Upper lobe of right lung (tissue), 1 donor: ENCODE measurements around the gene RANBP17. TPM values are rescaled to one million over a fixed set of nuclear protein-coding genes. Genes with fewer than 3 reads are reported as not detected.

ENCODE experiments used
- ATAC-seq: fragments of 200-7000 bp; cut with Tn5 transposase; one replicate; pipeline ENCODE4 v1.9.1; 2020; ENCODE audit warnings: mild to moderate bottlenecking, moderate library complexity
- DNase-seq: peaks from one replicate; pipeline ENCODE4 v3.0.0-alpha.2; 2020
- H3K27ac ChIP-seq: fragments of 200-600 bp; one replicate; pipeline ENCODE4 v1.8.0; 2022
- H3K27me3 ChIP-seq: fragments of 200-600 bp; one replicate; pipeline ENCODE4 v1.8.0; 2022; ENCODE audit warnings: mild to moderate bottlenecking
- H3K36me3 ChIP-seq: fragments of 200-600 bp; one replicate; pipeline ENCODE4 v1.8.0; 2022
- H3K4me1 ChIP-seq: fragments of 200-600 bp; one replicate; pipeline ENCODE4 v1.8.0; 2022
- H3K4me3 ChIP-seq: fragments of 200-600 bp; one replicate; pipeline ENCODE4 v1.8.0; 2022; ENCODE audit warnings: mild to moderate bottlenecking
- H3K9me3 ChIP-seq: fragments of 200-600 bp; one replicate; pipeline ENCODE4 v1.8.0; 2022
- intact Hi-C: fragments of 100-400 bp; cut with DNase I; formaldehyde crosslinking; loops from one replicate; pipeline ENCODE4 v1.11.0; 2022
- total RNA-seq: library from RNA; stranded (reverse); fragmentation: NEBNext Ultra II Directional; extraction: Animal tissue kit (Norgen Biotek cat#: 25700); gene quantifications from one replicate; pipeline ENCODE4 v1.2.1, GENCODE V29; 2021
- TF ChIP-seq, protein P1 (sequence below): fragments of 200-600 bp; IDR thresholded peaks from one replicate; pipeline ENCODE4 v1.8.0; 2022; ENCODE audit warnings: antibody characterized with exemption
- donor health status: DM: no; HTN: yes; CAD: no; lungs with severe emphysema.

Gene RANBP17
- total RNA-seq, 1 donor from 2014 or later: 17.8 TPM

- Histone ChIP-seq H3K9me3 (no peaks in the 10 kb centered on the region), H3K4me1 (no peaks in the 10 kb centered on the region), H3K27me3 (no peaks in the 10 kb centered on the region), H3K27ac (no peak overlapping the region), H3K4me3 (no peak overlapping the region), H3K36me3 (no peaks in the 10 kb centered on the region)
- TF ChIP-seq, protein P1, sequence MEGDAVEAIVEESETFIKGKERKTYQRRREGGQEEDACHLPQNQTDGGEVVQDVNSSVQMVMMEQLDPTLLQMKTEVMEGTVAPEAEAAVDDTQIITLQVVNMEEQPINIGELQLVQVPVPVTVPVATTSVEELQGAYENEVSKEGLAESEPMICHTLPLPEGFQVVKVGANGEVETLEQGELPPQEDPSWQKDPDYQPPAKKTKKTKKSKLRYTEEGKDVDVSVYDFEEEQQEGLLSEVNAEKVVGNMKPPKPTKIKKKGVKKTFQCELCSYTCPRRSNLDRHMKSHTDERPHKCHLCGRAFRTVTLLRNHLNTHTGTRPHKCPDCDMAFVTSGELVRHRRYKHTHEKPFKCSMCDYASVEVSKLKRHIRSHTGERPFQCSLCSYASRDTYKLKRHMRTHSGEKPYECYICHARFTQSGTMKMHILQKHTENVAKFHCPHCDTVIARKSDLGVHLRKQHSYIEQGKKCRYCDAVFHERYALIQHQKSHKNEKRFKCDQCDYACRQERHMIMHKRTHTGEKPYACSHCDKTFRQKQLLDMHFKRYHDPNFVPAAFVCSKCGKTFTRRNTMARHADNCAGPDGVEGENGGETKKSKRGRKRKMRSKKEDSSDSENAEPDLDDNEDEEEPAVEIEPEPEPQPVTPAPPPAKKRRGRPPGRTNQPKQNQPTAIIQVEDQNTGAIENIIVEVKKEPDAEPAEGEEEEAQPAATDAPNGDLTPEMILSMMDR: no peak
- intact Hi-C loops: no loop called here
- no peak for DNase-seq
- no peak for ATAC-seq
Observed at GRCh38 chr5:171093598-171093997, 231.8 kb downstream of the RANBP17 start.

DNA sequence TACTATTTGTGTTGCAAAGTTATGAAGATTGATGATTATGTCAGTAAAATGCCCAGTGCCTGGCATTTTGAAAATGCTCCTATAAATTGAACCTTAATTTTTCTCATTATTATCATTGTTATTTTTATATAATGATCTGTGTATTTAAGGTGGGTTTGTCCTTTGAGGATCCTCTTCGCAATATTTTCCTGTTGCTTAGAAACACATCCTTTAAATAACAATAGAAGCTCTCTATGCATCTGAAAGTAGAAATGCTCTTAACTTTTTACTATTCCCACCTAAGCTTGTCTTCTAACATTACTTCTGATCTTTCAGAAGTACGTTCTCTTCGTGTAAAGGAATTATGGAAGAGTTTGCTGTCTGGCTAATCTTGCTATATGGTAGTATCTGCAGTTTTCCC lies 232.5 kb downstream of the RANBP17 start:
- DNase-seq (no peak), ATAC-seq (no peak)
- Histone ChIP-seq H3K9me3 (no peaks in the 10 kb centered on the region), H3K4me3 (no peak overlapping the region), H3K27me3 (no peaks in the 10 kb centered on the region), H3K27ac (no peak overlapping the region), H3K36me3 (no peaks in the 10 kb centered on the region), H3K4me1 (no peaks in the 10 kb centered on the region)
- TF ChIP-seq, protein P1: no peak
- intact Hi-C loops: no loop called here

DNA sequence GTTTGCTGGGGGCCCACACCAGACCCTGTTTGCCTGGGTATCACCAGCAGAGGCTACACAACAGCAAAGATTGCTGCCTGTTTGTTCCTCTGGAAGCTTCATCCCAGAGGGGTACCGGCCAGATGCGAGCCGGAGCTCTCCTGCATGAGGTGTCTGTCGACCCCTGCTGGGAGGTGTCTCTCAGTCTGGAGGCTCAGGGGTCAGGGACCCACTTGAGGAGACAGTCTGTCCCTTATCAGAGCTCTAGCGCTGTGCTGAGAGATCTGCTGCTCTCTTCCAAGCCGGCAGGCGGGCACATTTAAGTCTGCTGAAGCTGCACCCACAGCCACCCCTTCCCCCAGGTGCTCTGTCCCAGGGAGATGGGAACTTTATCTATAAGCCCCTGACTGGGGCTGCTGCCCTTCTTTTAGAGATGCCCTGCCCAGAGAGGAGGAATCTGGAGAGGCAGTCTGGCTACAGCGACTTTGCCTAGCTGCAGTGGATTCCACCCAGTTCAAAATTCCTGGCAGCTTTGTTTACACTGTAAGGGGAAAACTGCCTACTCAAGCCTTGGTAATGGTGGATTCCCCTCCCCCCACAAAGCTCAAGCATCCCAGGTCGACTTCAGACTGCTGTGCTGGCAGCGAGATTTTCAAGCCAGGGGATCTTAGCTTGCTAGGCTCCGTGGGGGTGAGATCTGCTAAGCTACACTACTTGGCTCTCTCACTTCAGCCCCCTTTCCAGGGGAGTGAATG lies 241.2 kb downstream of the RANBP17 start:
- Histone ChIP-seq H3K4me3 (no peak overlapping the region), H3K9me3 (no peaks in the 10 kb centered on the region), H3K27me3 (no peaks in the 10 kb centered on the region), H3K36me3 (no peaks in the 10 kb centered on the region), H3K4me1 (no peaks in the 10 kb centered on the region), H3K27ac (no peak overlapping the region)
- ATAC-seq (no peak), DNase-seq (no peak)
- TF ChIP-seq, protein P1: no peak
- intact Hi-C loops: no loop called here

GRCh38 chr5:171107669-171108068 lies 245.9 kb downstream of the RANBP17 start:
- no peak for DNase-seq
- ATAC-seq: no peak
- Histone ChIP-seq H3K4me1 (no peaks in the 10 kb centered on the region), H3K36me3 (no peaks in the 10 kb centered on the region), H3K4me3 (no peak overlapping the region), H3K27ac (no peak overlapping the region), H3K9me3 (no peaks in the 10 kb centered on the region), H3K27me3 (no peaks in the 10 kb centered on the region)
- intact Hi-C loops: no loop called here
- TF ChIP-seq, protein P1: no peak

DNA sequence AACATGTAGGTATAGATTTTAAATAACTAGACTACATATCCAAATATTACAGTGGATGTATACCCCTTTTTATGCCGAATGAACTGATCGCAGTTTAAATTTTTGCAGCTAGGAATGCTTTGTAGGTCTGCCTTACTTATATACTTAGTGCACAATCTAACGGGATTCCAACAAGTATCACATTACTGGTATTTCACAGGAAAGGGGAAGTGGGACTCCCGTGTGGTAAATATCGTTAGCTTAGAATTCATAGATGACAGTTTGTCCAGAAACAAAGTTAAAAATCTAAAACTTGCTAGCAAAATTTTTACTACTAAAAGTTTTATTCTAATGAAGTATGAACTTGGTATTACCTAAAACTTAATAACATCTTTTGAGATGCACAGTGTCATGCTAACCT lies 253.7 kb downstream of the RANBP17 start:
- H3K4me3 ChIP-seq: no peak overlapping the region
- no peak overlapping the region for H3K27ac ChIP-seq
- no peaks in the 10 kb centered on the region for H3K36me3 ChIP-seq
- H3K27me3 ChIP-seq: no peaks in the 10 kb centered on the region
- intact Hi-C loops: no loop called here
- no peaks in the 10 kb centered on the region for H3K9me3 ChIP-seq
- TF ChIP-seq, protein P1: no peak
- DNase-seq: no peak
- no peaks in the 10 kb centered on the region for H3K4me1 ChIP-seq
- ATAC-seq: no peak

GRCh38 chr5:171116719-171117118 lies 254.9 kb downstream of the RANBP17 start:
- no peak for DNase-seq
- Histone ChIP-seq H3K4me3 (no peak overlapping the region), H3K27ac (no peak overlapping the region), H3K4me1 (no peaks in the 10 kb centered on the region), H3K36me3 (no peaks in the 10 kb centered on the region), H3K27me3 (no peaks in the 10 kb centered on the region), H3K9me3 (no peaks in the 10 kb centered on the region)
- no peak for ATAC-seq
- intact Hi-C loops: no loop called here
- TF ChIP-seq, protein P1: no peak
